ENCODE data around the gene KRTCAP2. TPM values are rescaled to one million over a fixed set of nuclear protein-coding genes. Genes with fewer than 3 reads are reported as not detected.
A peak's percentile ranks its signal among the peaks of the same experiment; 100 is the strongest.

Gene KRTCAP2
- total RNA-seq, 4 donors from 2014 or later: 102 to 167 (median 146) TPM

DNA sequence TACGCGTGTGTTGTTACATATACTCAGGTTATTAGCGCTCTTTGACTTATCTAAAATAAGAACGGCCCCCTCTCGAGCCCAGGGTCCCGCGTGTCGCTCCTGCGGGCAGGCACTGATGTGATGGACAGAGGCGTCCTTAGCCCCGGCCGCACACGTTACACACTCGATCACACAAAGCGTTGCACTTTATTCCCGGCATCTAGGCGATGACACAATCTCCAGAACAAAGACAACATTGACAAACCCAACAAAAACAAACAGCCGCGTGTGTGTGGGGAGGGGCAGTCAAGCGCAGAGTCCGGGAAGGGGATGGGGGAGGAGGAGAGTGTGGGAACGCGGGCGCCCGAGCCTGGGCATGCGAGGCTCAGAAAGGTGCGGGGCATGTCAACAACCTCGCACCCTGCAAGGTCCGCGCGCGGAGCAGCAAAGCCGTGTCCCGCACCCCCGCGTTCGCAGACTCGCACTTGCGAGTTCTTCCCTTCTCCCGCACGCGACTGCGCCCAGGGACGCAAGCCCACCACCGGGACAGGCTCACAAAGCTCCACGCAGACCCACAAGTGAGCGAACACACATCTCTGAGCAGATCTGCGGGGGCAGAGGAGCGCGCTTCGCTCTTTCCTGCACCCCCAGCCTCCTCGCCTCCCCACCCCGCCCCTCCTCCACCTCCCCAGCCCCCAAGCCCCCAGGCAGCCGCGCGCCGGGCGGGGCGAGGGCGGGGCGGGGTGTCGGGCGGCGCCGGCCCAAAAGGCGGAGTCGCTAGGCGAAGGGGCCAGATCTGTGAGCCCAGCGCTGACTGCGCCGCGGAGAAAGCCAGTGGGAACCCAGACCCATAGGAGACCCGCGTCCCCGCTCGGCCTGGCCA lies 45.8 kb downstream of the KRTCAP2 start, which contains the start of gene EFNA1:
Gene EFNA1, plus strand, starts transcription at position 772 of the 862 bp plus-strand sequence. CDS start 102 bp downstream, outside the sequence.
- 0 to 1% methylated on average over 40 to 57 of the region's 76 CpGs for WGBS, 2 donors
- peaks cover 0 to 73% (median 22%) of the 10 kb centered on the region in 4 donors for H3K4me1 ChIP-seq

DNA sequence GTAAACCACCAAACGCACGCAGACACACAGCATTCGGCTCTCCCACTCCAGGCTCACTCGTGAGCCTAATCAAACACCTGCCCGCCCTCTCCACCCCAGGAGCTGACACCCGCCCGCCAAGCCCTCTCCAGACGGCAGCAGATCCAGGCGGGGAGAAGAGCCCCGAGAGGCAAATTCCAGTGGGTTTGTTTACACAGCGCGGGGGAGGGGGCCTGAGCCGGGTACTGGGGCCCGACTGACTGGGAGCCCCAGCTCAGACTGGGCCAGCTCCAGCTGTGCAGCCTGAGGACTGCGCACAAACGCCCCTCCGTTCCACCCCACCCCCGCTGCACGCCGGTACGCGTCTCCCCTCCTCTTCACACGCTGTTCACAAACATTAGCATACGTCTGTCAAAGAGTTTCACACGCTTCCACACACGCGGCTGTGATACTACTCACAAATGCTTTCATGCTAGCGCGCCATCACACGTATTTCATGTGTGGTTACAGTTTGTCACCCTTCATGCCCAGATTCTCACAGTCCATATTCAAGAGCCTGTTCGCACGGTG lies 46.5 kb downstream of the KRTCAP2 start:
- H3K4me3 ChIP-seq: peak overlapping the region; percentile 62 to 74 (median 64)
- peak in 1 of 2 donors; percentile 47 for DNase-seq (ENCODE audit: low spot score in 2 of 2)
- TF ChIP-seq, protein P1, sequence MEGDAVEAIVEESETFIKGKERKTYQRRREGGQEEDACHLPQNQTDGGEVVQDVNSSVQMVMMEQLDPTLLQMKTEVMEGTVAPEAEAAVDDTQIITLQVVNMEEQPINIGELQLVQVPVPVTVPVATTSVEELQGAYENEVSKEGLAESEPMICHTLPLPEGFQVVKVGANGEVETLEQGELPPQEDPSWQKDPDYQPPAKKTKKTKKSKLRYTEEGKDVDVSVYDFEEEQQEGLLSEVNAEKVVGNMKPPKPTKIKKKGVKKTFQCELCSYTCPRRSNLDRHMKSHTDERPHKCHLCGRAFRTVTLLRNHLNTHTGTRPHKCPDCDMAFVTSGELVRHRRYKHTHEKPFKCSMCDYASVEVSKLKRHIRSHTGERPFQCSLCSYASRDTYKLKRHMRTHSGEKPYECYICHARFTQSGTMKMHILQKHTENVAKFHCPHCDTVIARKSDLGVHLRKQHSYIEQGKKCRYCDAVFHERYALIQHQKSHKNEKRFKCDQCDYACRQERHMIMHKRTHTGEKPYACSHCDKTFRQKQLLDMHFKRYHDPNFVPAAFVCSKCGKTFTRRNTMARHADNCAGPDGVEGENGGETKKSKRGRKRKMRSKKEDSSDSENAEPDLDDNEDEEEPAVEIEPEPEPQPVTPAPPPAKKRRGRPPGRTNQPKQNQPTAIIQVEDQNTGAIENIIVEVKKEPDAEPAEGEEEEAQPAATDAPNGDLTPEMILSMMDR (IDR thresholded peaks at IDR 0.05): no peak
- TF ChIP-seq EP300 (IDR thresholded peaks at IDR 0.05) (no peak), POLR2A (IDR thresholded peaks at IDR 0.05) (no peak)
- H3K27me3 ChIP-seq: no peaks in the 10 kb centered on the region
- 5 to 11% methylated on average over 29 to 32 of the region's 32 CpGs for WGBS, 2 donors
- peaks cover 0 to 7% (median 0%) of the 10 kb centered on the region in 3 donors for H3K36me3 ChIP-seq
- peak overlapping the region; percentile 84 to 99 (median 88) for H3K27ac ChIP-seq
- H3K4me1 ChIP-seq: peaks cover 0 to 66% (median 22%) of the 10 kb centered on the region in 4 donors
- H3K9me3 ChIP-seq: no peaks in the 10 kb centered on the region

More for the DNA sequence above, 45.8 kb downstream of the KRTCAP2 start, which contains the start of gene EFNA1:
- Histone ChIP-seq H3K9me3 (no peaks in the 10 kb centered on the region), H3K27me3 (no peaks in the 10 kb centered on the region), H3K36me3 (peaks cover 0 to 14% (median 0%) of the 10 kb centered on the region in 3 donors), H3K4me3 (peak within 1 kb of the TSS; percentile 62 to 74 (median 64)), H3K27ac (peak within 1 kb of the TSS; percentile 84 to 99 (median 88))
- DNase-seq (ENCODE audit: low spot score in 2 of 2): peak; percentile 53 to 76
- TF ChIP-seq POLR2A (IDR thresholded peaks at IDR 0.05) (peak; percentile 30 to 73), EP300 (IDR thresholded peaks at IDR 0.05) (peak in 1 of 2 donors; percentile 91)
- TF ChIP-seq, protein P1 (IDR thresholded peaks at IDR 0.05): no peak

DNA sequence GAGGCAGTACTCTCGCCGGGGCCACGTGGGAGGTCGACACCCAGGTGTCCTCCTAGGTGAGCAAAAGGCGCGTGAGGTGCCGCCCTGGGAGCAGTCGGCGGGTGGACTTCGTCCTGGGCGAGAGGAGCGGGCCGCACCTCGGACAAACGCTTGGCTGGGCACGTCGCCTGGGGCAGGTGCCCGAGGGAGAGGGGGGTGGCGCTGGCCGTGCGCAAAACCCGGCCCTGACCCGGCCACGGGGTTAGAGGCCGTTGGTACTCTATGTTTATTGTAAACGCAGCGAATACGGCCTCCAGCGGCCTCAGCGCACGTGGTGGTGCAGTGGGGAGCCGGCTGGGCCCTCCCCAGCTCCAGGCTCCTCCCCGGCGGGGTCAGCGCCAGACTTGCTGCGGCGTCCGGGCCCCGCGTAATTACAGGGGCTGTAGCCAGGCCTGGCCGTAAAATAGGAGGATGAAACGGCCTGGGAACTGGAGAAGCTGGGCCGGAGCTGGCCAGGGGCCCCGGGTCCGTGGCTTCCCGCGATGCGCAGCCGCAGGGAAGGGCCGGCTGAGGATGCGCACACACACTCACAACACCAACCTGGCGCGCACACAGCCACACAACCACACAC lies 47.1 kb downstream of the KRTCAP2 start:
- H3K27me3 ChIP-seq: no peaks in the 10 kb centered on the region
- no peaks in the 10 kb centered on the region for H3K9me3 ChIP-seq
- TF ChIP-seq EP300 (IDR thresholded peaks at IDR 0.05) (peak; percentile 16 to 66), POLR2A (IDR thresholded peaks at IDR 0.05) (peak; percentile 8 to 38)
- TF ChIP-seq, protein P1 (IDR thresholded peaks at IDR 0.05): no peak
- peaks cover 0 to 2% (median 0%) of the 10 kb centered on the region in 3 donors for H3K36me3 ChIP-seq
- peak; percentile 54 to 58 for DNase-seq (ENCODE audit: low spot score in 2 of 2)
- peak overlapping the region; percentile 62 to 74 (median 64) for H3K4me3 ChIP-seq
- peak overlapping the region; percentile 84 to 99 (median 88) for H3K27ac ChIP-seq
- WGBS, 2 donors: 23 to 29% methylated on average over 27 to 48 of the region's 53 CpGs
- peaks cover 0 to 60% (median 22%) of the 10 kb centered on the region in 4 donors for H3K4me1 ChIP-seq

DNA sequence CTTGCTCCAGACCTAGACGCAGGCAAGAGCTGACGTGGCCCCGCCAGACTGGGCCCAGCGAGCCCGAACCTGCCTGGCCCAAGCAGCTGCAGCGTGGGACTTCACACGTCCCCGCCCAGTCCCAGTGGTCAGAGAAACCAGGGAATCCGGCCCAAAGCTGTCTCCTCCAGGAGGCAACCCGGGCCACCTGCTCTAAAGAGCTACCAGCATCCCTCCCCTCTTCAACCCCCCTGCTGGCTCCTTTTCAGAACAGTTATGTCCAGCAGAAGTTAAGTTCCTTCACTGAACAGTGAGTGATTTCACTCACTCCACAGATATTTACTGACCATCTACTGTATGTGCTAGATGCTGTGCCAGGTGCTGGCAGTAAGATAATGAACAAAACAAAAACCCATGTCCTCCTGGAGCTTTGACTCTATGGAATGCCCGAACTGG lies 47.6 kb downstream of the KRTCAP2 start:
- no peaks in the 10 kb centered on the region for H3K36me3 ChIP-seq
- H3K4me1 ChIP-seq: peaks cover 0 to 55% (median 22%) of the 10 kb centered on the region in 4 donors
- TF ChIP-seq EP300 (IDR thresholded peaks at IDR 0.05): no peak
- TF ChIP-seq POLR2A (IDR thresholded peaks at IDR 0.05): no peak
- TF ChIP-seq, protein P1 (IDR thresholded peaks at IDR 0.05): no peak
- no peak overlapping the region for H3K4me3 ChIP-seq
- H3K27ac ChIP-seq: peak overlapping the region; percentile 84 to 99 (median 88)
- no peak for DNase-seq (ENCODE audit: low spot score in 2 of 2)
- 51 to 65% methylated on average over 11 of the region's 11 CpGs for WGBS, 2 donors
- H3K9me3 ChIP-seq: no peaks in the 10 kb centered on the region
- no peaks in the 10 kb centered on the region for H3K27me3 ChIP-seq
